Endothelial cell of umbilical vein (primary cell): ENCODE measurements around the gene ASTN1.

ENCODE experiments used
- EZH2 ChIP-seq: IDR thresholded peaks from 2 replicates; pipeline ENCODE4 v1.6.1; 2012; ENCODE audit warnings: borderline replicate concordance, low read depth, mild to moderate bottlenecking, moderate library complexity, low read length, inconsistent platforms; ENCODE audit not compliant: severe bottlenecking
- FOS ChIP-seq: IDR thresholded peaks from 2 replicates; pipeline ENCODE4 v1.6.1; 2011; ENCODE audit warnings: mild to moderate bottlenecking, low read length, moderate library complexity, borderline replicate concordance; ENCODE audit not compliant: insufficient read depth
- GATA2 ChIP-seq: IDR thresholded peaks from 2 replicates; pipeline ENCODE4 v1.7.0; 2011; ENCODE audit warnings: low read depth, mild to moderate bottlenecking, moderate library complexity, mixed read lengths, low read length; ENCODE audit not compliant: insufficient read length, insufficient read depth
- JUN ChIP-seq: IDR thresholded peaks from 2 replicates; pipeline ENCODE4 v1.6.1; 2011; ENCODE audit warnings: borderline replicate concordance, low read depth; ENCODE audit not compliant: insufficient read length, insufficient read depth
- MAX ChIP-seq: IDR thresholded peaks from 2 replicates; pipeline ENCODE4 v1.6.1; 2011; ENCODE audit not compliant: insufficient read depth, insufficient read length
- MYC ChIP-seq: IDR thresholded peaks from one replicate; pipeline ENCODE4 v1.6.1; 2011; ENCODE audit warnings: mild to moderate bottlenecking, low read depth, low read length
- POLR2A ChIP-seq: IDR thresholded peaks from 2 replicates; pipeline ENCODE4 v1.6.1; 2012; ENCODE audit warnings: low read depth, mild to moderate bottlenecking, control low read depth, low read length
- POLR2AphosphoS5 ChIP-seq: IDR thresholded peaks from 2 replicates; pipeline ENCODE4 v1.6.1; 2012; ENCODE audit warnings: low read depth, mild to moderate bottlenecking, control low read depth, low read length, moderate library complexity; ENCODE audit not compliant: insufficient read depth
- TF ChIP-seq, protein P1 (sequence below), 2 donors: IDR thresholded peaks; 1 replicate in 1 of 2; 2 replicates in 1 of 2; pipeline ENCODE4 v1.5.1; 2011; ENCODE audit warnings: low read length in 2 of 2, mild to moderate bottlenecking in 2 of 2, moderate library complexity in 2 of 2, control low read depth in 1 of 2, inconsistent platforms in 1 of 2, low read depth in 1 of 2; ENCODE audit not compliant: insufficient read depth in 1 of 2; ENCODE audit errors: extremely low read depth in 1 of 2

DNA sequence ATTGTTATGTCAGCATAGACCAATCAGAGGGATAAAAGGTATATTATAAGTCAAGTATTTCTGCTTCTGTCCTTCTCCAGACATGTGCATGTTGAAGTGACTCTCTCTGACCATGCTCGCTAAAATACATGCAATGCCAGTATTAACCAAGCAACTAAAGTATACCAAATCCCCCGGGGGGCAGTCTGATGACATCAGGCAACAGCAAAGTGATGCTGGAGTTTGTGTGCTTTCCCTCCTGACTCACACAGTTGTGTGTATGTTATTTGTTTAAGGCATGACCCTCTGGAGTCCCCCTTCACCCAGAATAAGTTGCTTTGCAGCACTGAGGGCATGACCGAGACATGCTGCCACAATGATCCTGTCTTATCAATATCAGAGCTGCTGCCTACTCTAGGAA is 8.4 kb upstream of the ASTN1 start:
- TF ChIP-seq EZH2, result no peak
- TF ChIP-seq, protein P1, sequence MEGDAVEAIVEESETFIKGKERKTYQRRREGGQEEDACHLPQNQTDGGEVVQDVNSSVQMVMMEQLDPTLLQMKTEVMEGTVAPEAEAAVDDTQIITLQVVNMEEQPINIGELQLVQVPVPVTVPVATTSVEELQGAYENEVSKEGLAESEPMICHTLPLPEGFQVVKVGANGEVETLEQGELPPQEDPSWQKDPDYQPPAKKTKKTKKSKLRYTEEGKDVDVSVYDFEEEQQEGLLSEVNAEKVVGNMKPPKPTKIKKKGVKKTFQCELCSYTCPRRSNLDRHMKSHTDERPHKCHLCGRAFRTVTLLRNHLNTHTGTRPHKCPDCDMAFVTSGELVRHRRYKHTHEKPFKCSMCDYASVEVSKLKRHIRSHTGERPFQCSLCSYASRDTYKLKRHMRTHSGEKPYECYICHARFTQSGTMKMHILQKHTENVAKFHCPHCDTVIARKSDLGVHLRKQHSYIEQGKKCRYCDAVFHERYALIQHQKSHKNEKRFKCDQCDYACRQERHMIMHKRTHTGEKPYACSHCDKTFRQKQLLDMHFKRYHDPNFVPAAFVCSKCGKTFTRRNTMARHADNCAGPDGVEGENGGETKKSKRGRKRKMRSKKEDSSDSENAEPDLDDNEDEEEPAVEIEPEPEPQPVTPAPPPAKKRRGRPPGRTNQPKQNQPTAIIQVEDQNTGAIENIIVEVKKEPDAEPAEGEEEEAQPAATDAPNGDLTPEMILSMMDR (IDR thresholded peaks at IDR 0.05; ENCODE audit: extremely low read depth in 1 of 2, insufficient read depth in 1 of 2, low read depth in 1 of 2, low read length in 2 of 2), result no peak
- TF ChIP-seq POLR2A, result no peak
- TF ChIP-seq GATA2, result no peak
- TF ChIP-seq POLR2AphosphoS5, result no peak
- no peak for TF ChIP-seq MAX
- TF ChIP-seq FOS, result no peak
- no peak for TF ChIP-seq MYC
- TF ChIP-seq JUN, result no peak
